Peyer's patch (tissue), 4 donors: Measurements from ENCODE around the gene CCDC157.

Source experiments
- CTCF ChIP-seq, 6 experiments: fragments of 450-650 bp in 4 of 6; fragments of 200-600 bp in 2 of 6; sonication (generic) in 1 of 6; IDR thresholded peaks; one replicate each; pipeline ENCODE4 v1.5.1; 2017 to 2019; ENCODE audit warnings: antibody characterized with exemption in 6 of 6, mild to moderate bottlenecking in 3 of 6, moderate library complexity in 1 of 6
- POLR2A ChIP-seq, 2 donors: fragments of 450-650 bp; IDR thresholded peaks; one replicate each; pipeline ENCODE4 v1.5.1; 2017; ENCODE audit warnings: antibody characterized with exemption in 2 of 2, mild to moderate bottlenecking in 2 of 2, moderate library complexity in 2 of 2

GRCh38 chr22:30422481-30423300 is 65.9 kb downstream of the CCDC157 start:
- no peak for TF ChIP-seq CTCF (IDR thresholded peaks at IDR 0.05)
- TF ChIP-seq POLR2A (IDR thresholded peaks at IDR 0.05) = peak; percentile 61 to 91
